Neural cell (in vitro differentiated cells): ENCODE data around the gene SH3TC1.

Source experiments
- MXI1 ChIP-seq: fragments of 450-650 bp; conservative IDR thresholded peaks from 2 replicates; pipeline ENCODE4 v1.6.1; 2014; ENCODE audit warnings: antibody characterized with exemption, mild to moderate bottlenecking; ENCODE audit not compliant: poor library complexity, severe bottlenecking
- POLR2AphosphoS5 ChIP-seq: IDR thresholded peaks from 2 replicates; pipeline ENCODE4 v1.6.1; 2012
- RAD21 ChIP-seq: fragments of 450-650 bp; conservative IDR thresholded peaks from 2 replicates; pipeline ENCODE4 v1.6.1; 2014; ENCODE audit warnings: antibody characterized with exemption, mild to moderate bottlenecking, moderate library complexity
- TAF1 ChIP-seq: IDR thresholded peaks from 2 replicates; pipeline ENCODE4 v1.6.1; 2012; ENCODE audit warnings: low read depth
- TF ChIP-seq, protein P1 (sequence below): fragments of 450-650 bp; IDR thresholded peaks from 2 replicates; pipeline ENCODE4 v1.5.1; 2014; ENCODE audit warnings: antibody characterized with exemption, mild to moderate bottlenecking, moderate library complexity; ENCODE audit not compliant: poor library complexity, severe bottlenecking
- TF ChIP-seq, protein P2 (sequence below): IDR thresholded peaks from 2 replicates; pipeline ENCODE4 v1.6.1; 2012; ENCODE audit warnings: borderline replicate concordance

DNA sequence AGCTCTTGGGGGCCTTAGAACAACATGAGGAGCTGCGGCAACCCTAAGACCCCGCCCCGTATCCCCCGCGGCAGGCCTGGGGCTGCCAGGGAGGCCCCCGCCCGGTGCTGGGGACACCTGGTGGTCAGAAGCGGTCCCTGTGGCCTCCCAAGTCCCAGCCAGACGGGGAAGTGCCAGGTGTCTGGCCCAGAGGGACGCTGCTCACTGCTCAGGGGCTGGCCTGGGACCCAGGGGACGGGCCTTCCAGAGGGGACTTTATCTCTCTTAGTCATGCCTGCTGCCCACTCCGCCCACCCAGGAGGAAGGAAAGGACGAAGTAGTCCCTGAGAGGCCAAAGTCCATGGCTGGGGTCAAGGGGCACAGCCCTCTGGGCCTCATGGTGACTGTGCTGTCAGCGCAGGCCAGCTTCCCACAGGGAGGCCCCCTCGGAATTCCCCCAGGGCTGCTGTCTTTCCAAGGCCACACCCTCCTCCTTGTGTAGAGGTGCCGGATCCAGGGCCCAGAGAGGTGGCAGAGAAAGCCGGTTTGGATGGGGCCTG lies 39.5 kb downstream of the SH3TC1 start:
- no peak for TF ChIP-seq TAF1
- TF ChIP-seq, protein P1, sequence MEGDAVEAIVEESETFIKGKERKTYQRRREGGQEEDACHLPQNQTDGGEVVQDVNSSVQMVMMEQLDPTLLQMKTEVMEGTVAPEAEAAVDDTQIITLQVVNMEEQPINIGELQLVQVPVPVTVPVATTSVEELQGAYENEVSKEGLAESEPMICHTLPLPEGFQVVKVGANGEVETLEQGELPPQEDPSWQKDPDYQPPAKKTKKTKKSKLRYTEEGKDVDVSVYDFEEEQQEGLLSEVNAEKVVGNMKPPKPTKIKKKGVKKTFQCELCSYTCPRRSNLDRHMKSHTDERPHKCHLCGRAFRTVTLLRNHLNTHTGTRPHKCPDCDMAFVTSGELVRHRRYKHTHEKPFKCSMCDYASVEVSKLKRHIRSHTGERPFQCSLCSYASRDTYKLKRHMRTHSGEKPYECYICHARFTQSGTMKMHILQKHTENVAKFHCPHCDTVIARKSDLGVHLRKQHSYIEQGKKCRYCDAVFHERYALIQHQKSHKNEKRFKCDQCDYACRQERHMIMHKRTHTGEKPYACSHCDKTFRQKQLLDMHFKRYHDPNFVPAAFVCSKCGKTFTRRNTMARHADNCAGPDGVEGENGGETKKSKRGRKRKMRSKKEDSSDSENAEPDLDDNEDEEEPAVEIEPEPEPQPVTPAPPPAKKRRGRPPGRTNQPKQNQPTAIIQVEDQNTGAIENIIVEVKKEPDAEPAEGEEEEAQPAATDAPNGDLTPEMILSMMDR = no peak
- no peak for TF ChIP-seq RAD21
- TF ChIP-seq, protein P2, sequence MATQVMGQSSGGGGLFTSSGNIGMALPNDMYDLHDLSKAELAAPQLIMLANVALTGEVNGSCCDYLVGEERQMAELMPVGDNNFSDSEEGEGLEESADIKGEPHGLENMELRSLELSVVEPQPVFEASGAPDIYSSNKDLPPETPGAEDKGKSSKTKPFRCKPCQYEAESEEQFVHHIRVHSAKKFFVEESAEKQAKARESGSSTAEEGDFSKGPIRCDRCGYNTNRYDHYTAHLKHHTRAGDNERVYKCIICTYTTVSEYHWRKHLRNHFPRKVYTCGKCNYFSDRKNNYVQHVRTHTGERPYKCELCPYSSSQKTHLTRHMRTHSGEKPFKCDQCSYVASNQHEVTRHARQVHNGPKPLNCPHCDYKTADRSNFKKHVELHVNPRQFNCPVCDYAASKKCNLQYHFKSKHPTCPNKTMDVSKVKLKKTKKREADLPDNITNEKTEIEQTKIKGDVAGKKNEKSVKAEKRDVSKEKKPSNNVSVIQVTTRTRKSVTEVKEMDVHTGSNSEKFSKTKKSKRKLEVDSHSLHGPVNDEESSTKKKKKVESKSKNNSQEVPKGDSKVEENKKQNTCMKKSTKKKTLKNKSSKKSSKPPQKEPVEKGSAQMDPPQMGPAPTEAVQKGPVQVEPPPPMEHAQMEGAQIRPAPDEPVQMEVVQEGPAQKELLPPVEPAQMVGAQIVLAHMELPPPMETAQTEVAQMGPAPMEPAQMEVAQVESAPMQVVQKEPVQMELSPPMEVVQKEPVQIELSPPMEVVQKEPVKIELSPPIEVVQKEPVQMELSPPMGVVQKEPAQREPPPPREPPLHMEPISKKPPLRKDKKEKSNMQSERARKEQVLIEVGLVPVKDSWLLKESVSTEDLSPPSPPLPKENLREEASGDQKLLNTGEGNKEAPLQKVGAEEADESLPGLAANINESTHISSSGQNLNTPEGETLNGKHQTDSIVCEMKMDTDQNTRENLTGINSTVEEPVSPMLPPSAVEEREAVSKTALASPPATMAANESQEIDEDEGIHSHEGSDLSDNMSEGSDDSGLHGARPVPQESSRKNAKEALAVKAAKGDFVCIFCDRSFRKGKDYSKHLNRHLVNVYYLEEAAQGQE = no peak
- TF ChIP-seq POLR2AphosphoS5 = no peak
- TF ChIP-seq MXI1 = no peak
